K562 treated with DMSO at 1 percent for 24 hours (cell line): ENCODE data around the gene SS18. TPM values are rescaled to one million over a fixed set of nuclear protein-coding genes. Genes with fewer than 3 reads are reported as not detected.

Experiments
- total RNA-seq: library from RNA; unstranded; fragments of 300-600 nt; gene quantifications from 2 replicates; pipeline ENCODE4 v1.2.3, GENCODE V29; 2022; ENCODE audit warnings: low read depth; ENCODE audit not compliant: insufficient read depth

Gene SS18
- total RNA-seq: 56.6 and 56.9 TPM in 2 replicates

GRCh38 chr18:26090130-26091046 is at the start of gene SS18:
Gene SS18 (minus strand): TSS chr18:26090613. CDS start chr18:26090569, 44 bp downstream.

DNA sequence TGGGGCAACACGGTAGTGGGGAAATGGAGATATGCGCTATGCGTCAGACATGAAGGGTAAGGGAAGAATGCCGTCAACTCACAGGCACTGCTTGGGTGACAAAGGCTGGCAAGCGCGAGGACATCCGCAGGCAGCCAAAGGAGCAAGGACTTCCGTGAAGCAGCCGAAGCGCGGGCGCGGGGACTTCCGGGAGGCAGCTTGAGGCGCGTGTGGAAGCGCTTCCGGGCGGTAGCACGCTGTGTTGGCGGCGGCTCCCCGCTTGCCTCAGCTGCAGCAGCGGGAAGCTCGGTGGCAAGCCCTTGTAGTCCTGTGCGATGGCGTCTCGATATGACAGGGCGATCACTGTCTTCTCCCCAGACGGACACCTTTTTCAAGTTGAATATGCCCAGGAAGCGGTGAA is 43.2 kb upstream of the SS18 start, which contains the start of gene PSMA8:
Gene PSMA8 (plus strand): TSS at position 218 of the 400 bp plus-strand sequence. CDS start 97 bp downstream, at position 315.

Other genes starting within 250 kb of the SS18 start
- gene PSMA8, start 43.3 kb upstream of the SS18 start, total RNA-seq: not detected in 2 replicates
- gene TAF4B, start 135.8 kb upstream of the SS18 start, total RNA-seq: 5.8 and 6.2 TPM in 2 replicates